Measurements from ENCODE around the gene MMP24OS. TPM values are rescaled to one million over a fixed set of nuclear protein-coding genes. Genes with fewer than 3 reads are reported as not detected.
A peak's percentile ranks its signal among the peaks of the same experiment; 100 is the strongest.

Gene MMP24OS
- total and polyA plus RNA-seq, 10 of the 15 experiments (the other 5 are each of a cell fraction or from before 2014, with no cell fraction given) = 2.0 to 30.9 (median 10.9) TPM

DNA sequence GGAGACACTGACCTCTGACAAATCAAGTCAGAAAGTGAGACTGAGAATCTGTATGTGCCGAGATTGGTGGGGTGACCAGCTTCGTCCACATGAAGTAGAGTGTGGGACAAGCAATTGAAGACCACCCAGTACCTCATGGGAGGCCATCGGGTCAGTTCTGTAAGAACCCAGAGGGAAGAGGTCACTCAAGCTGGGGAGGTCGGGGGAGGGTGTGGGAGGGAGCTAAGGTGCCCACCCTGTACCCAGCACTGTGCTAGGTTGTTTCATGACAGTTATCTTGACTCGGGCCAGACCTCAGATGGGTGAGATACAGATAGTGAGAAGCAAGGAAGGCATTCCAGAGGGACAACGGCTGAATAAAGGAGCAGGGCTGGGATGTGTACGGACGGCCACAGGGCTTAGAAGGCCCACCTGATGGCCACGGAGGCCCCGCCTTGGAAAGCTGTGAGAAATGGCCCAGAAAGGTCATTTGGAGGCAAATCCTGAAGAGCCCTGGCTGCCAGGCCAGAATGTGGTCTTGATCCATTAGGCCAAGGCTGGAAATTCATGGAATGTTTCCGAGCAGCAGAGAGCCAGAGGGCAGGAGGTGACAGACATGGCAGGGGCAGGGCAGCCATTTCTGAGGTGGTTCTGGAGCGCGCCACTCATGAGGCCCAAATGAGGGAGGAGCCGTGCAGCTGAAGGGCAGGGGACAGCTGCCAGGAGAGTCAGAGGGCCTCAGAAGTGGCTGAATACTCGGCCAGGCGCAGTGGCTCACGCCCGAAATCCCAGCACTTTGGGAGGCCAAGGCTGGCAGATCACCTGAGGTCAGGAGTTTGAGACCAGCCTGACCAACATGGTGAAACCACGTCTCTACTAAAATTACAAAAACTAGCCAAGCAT, 7.7 kb downstream of the MMP24OS start (continued):
- TF ChIP-seq, protein P1, sequence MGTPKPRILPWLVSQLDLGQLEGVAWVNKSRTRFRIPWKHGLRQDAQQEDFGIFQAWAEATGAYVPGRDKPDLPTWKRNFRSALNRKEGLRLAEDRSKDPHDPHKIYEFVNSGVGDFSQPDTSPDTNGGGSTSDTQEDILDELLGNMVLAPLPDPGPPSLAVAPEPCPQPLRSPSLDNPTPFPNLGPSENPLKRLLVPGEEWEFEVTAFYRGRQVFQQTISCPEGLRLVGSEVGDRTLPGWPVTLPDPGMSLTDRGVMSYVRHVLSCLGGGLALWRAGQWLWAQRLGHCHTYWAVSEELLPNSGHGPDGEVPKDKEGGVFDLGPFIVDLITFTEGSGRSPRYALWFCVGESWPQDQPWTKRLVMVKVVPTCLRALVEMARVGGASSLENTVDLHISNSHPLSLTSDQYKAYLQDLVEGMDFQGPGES (IDR thresholded peaks at IDR 0.05) = no peak

DNA sequence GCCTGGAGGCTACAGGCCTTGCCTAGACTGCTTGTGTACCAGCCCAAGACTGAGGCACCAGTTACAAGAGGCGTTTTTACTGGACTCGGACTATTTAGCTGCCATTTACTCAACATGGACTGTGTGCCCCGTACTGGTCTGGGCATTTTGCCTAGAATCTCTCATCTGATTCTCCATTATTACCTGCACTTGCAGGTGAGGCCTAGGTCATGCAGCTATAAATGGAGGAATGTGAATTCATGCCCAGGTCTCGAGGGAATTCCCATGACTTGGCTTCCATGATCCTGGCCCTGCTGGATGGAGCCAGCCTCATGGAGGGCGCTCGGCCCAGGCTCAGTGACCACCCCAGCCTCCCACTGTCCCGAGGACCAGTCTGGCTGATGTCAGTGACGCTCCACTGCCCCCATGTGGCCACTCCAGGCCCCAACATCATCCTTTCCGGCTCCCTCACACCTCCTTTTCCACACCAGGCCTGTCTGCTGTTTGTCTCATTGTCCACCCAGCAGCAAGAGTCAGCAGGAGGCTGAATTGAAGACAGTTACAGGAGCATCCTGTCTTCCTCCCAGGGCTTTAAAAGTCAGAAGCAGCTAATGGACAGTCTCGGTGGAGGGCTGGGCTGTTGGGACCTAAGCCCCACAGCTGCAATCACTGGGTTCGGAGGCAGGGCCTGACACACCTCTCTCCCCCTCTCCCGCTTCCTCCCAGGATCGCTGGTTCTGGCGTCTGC, 8.7 kb downstream of the MMP24OS start:
- BruUV-seq (replicated peaks) = no TSS peak
- Histone ChIP-seq H3K27ac (ENCODE audit: control insufficient read depth, insufficient read depth) (no peak overlapping the region), H3K4me2 (ENCODE audit: control insufficient read depth, insufficient read depth) (no peak overlapping the region), H3K27me3 (replicated peaks in 1 of 2; ENCODE audit: control insufficient read depth in 2 of 2, insufficient read depth in 2 of 2, low read length in 1 of 2) (no peaks in the 10 kb centered on the region), H2AFZ (ENCODE audit: control insufficient read depth, low read depth, low read length) (no peak overlapping the region), H3K9me3 (replicated peaks; ENCODE audit: control insufficient read depth, insufficient read depth, low read length) (no peaks in the 10 kb centered on the region), H3K9ac (ENCODE audit: control insufficient read depth, insufficient read depth, low read length) (no peak overlapping the region), H4K20me1 (ENCODE audit: control insufficient read depth, insufficient read depth) (no peaks in the 10 kb centered on the region), H3K36me3 (ENCODE audit: control insufficient read depth in 2 of 2, insufficient read depth in 2 of 2, low read length in 1 of 2) (no peaks in the 10 kb centered on the region), H3K79me2 (ENCODE audit: control insufficient read depth, insufficient read depth, low read length) (no peaks in the 10 kb centered on the region), H3K4me1 (ENCODE audit: control insufficient read depth, insufficient read depth, low read length) (no peaks in the 10 kb centered on the region), H3K4me3 (no peak overlapping the region)
- SMC1A ChIA-PET (ENCODE audit: uncharacterized antibody, unreplicated experiment) = interaction anchor here (0.9 to 1.4 kb wide), 5 partner anchors 123 to 174 kb away, joined by 4 to 8 read pairs (median 6); partner anchors contain the start of gene EDEM2
- TF ChIP-seq, protein P2, sequence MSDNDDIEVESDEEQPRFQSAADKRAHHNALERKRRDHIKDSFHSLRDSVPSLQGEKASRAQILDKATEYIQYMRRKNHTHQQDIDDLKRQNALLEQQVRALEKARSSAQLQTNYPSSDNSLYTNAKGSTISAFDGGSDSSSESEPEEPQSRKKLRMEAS (IDR thresholded peaks at IDR 0.05; ENCODE audit: low read depth, low read length) = no peak
- TF ChIP-seq POU2F2 (IDR thresholded peaks at IDR 0.05; ENCODE audit: borderline replicate concordance, low read depth, low read length) = 0 out of 3 replicates have a peak, but pooled peaks have one; percentile 39
- TF ChIP-seq, protein P3, sequence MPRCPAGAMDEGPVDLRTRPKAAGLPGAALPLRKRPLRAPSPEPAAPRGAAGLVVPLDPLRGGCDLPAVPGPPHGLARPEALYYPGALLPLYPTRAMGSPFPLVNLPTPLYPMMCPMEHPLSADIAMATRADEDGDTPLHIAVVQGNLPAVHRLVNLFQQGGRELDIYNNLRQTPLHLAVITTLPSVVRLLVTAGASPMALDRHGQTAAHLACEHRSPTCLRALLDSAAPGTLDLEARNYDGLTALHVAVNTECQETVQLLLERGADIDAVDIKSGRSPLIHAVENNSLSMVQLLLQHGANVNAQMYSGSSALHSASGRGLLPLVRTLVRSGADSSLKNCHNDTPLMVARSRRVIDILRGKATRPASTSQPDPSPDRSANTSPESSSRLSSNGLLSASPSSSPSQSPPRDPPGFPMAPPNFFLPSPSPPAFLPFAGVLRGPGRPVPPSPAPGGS (IDR thresholded peaks at IDR 0.05; ENCODE audit: borderline replicate concordance, insufficient read depth, low read depth, low read length, poor library complexity, severe bottlenecking) = no peak
- TF ChIP-seq, protein P4, sequence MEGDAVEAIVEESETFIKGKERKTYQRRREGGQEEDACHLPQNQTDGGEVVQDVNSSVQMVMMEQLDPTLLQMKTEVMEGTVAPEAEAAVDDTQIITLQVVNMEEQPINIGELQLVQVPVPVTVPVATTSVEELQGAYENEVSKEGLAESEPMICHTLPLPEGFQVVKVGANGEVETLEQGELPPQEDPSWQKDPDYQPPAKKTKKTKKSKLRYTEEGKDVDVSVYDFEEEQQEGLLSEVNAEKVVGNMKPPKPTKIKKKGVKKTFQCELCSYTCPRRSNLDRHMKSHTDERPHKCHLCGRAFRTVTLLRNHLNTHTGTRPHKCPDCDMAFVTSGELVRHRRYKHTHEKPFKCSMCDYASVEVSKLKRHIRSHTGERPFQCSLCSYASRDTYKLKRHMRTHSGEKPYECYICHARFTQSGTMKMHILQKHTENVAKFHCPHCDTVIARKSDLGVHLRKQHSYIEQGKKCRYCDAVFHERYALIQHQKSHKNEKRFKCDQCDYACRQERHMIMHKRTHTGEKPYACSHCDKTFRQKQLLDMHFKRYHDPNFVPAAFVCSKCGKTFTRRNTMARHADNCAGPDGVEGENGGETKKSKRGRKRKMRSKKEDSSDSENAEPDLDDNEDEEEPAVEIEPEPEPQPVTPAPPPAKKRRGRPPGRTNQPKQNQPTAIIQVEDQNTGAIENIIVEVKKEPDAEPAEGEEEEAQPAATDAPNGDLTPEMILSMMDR (IDR thresholded peaks at IDR 0.05 in 2 of 3, conservative IDR thresholded peaks at IDR 0.05 in 1 of 3; ENCODE audit: control insufficient read depth in 2 of 3, extremely low read depth in 1 of 3, insufficient read depth in 1 of 3, low read depth in 3 of 3, low read length in 3 of 3) = peak; percentile 78 to 83 (median 82)
- peak; percentile 51; the same call in 1 of the 2 replicates for TF ChIP-seq BACH1 (IDR thresholded peaks at IDR 0.05; ENCODE audit: borderline replicate concordance)
- TF ChIP-seq MTA2 (IDR thresholded peaks at IDR 0.05; ENCODE audit: low read depth) = no peak
- TF ChIP-seq, protein P5, sequence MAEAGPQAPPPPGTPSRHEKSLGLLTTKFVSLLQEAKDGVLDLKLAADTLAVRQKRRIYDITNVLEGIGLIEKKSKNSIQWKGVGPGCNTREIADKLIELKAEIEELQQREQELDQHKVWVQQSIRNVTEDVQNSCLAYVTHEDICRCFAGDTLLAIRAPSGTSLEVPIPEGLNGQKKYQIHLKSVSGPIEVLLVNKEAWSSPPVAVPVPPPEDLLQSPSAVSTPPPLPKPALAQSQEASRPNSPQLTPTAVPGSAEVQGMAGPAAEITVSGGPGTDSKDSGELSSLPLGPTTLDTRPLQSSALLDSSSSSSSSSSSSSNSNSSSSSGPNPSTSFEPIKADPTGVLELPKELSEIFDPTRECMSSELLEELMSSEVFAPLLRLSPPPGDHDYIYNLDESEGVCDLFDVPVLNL (IDR thresholded peaks at IDR 0.05; ENCODE audit: low read depth, low read length) = no peak
- peak; percentile 76 for TF ChIP-seq RAD21 (IDR thresholded peaks at IDR 0.05; ENCODE audit: insufficient read depth, low read depth, low read length)
- TF ChIP-seq SMC3 (IDR thresholded peaks at IDR 0.05; ENCODE audit: borderline replicate concordance, low read length) = peak; percentile 54; the same call in 1 of the 2 replicates
- no peak for TF ChIP-seq TCF12 (IDR thresholded peaks at IDR 0.05; ENCODE audit: low read depth, low read length)
- no peak for TF ChIP-seq CHD4 (IDR thresholded peaks at IDR 0.05)
- intact Hi-C loops (cut with micrococcal nuclease; ENCODE audit: unreplicated experiment) = loop anchor here (1.0 to 5.0 kb wide), 3 partner anchors 124 to 435 kb away; no protein-coding TSS in a partner anchor
- peak; percentile 65 for FAIRE-seq
- POLR2A ChIA-PET = interaction anchor here (0.6 kb wide), 1 partner anchor 1160 kb away, joined by 5 read pairs; no protein-coding TSS in a partner anchor
- CTCF ChIA-PET = interaction anchor here (0.6 to 9.6 kb wide), 15 partner anchors 8 to 1112 kb away, joined by 3 to 98 read pairs (median 3); partner anchors contain the start of genes EDEM2 and MMP24OS
- ATAC-seq = peak; percentile 96
- in situ Hi-C loops (cut with MboI) = loop anchor here (5.0 to 25.0 kb wide), 2 partner anchors 122 to 432 kb away; partner anchors contain the start of genes EDEM2 and NCOA6
- 53% methylated on average over 14 of the region's 14 CpGs for WGBS (ENCODE audit: insufficient coverage, insufficient replicate concordance, low lambda C conversion rate, missing lambda C conversion rate)
- DNase-seq (ENCODE audit: low read depth, low spot score) = no peak
- RAD21 ChIA-PET (ENCODE audit: unreplicated experiment) = interaction anchor here (0.6 to 2.0 kb wide), 3 partner anchors 124 to 563 kb away, joined by 3 to 14 read pairs (median 3); no protein-coding TSS in a partner anchor
